WERI-Rb-1 (cell line): ENCODE data around the gene MDH2.
A peak's percentile ranks its signal among the peaks of the same experiment; 100 is the strongest.

Source experiments
- DNase-seq: peaks from one replicate; pipeline ENCODE4 v3.0.0-alpha.2; 2020
- H3K27ac ChIP-seq: fragments of 250-450 bp; sonication (Bioruptor Pico); 2 replicates; pipeline ENCODE4 v1.5.1; 2020; ENCODE audit warnings: mild to moderate bottlenecking, moderate library complexity
- H3K27me3 ChIP-seq: fragments of 250-450 bp; sonication (Bioruptor Pico); 2 replicates; pipeline ENCODE4 v1.5.1; 2021; ENCODE audit warnings: mild to moderate bottlenecking, low read depth, moderate library complexity; ENCODE audit not compliant: insufficient read depth, severe bottlenecking
- H3K36me3 ChIP-seq: fragments of 250-450 bp; sonication (Bioruptor Pico); 2 replicates; pipeline ENCODE4 v1.5.1; 2020; ENCODE audit warnings: mild to moderate bottlenecking, moderate library complexity
- H3K4me3 ChIP-seq: 2 replicates; pipeline ENCODE4 v1.5.1; 2011; ENCODE audit warnings: low read depth, mild to moderate bottlenecking, control low read depth, low read length
- H3K9me3 ChIP-seq: fragments of 250-450 bp; sonication (Bioruptor Pico); 2 replicates; pipeline ENCODE4 v1.5.1; 2021; ENCODE audit warnings: mild to moderate bottlenecking, moderate library complexity; ENCODE audit not compliant: severe bottlenecking
- TF ChIP-seq, protein P1 (sequence below): IDR thresholded peaks from 2 replicates; pipeline ENCODE4 v1.5.1; 2011; ENCODE audit warnings: low read depth, mild to moderate bottlenecking, control low read depth, inconsistent platforms, low read length

Gene MDH2

GRCh38 chr7:76069238-76069638 lies 21.3 kb downstream of the MDH2 start:
- Histone ChIP-seq H3K27me3 (no peaks in the 10 kb centered on the region), H3K36me3 (peaks cover 21% of the 10 kb centered on the region), H3K4me3 (no peak overlapping the region), H3K9me3 (no peaks in the 10 kb centered on the region), H3K27ac (no peak overlapping the region)
- DNase-seq: peak; percentile 41
- TF ChIP-seq, protein P1, sequence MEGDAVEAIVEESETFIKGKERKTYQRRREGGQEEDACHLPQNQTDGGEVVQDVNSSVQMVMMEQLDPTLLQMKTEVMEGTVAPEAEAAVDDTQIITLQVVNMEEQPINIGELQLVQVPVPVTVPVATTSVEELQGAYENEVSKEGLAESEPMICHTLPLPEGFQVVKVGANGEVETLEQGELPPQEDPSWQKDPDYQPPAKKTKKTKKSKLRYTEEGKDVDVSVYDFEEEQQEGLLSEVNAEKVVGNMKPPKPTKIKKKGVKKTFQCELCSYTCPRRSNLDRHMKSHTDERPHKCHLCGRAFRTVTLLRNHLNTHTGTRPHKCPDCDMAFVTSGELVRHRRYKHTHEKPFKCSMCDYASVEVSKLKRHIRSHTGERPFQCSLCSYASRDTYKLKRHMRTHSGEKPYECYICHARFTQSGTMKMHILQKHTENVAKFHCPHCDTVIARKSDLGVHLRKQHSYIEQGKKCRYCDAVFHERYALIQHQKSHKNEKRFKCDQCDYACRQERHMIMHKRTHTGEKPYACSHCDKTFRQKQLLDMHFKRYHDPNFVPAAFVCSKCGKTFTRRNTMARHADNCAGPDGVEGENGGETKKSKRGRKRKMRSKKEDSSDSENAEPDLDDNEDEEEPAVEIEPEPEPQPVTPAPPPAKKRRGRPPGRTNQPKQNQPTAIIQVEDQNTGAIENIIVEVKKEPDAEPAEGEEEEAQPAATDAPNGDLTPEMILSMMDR: peak; percentile 41; the same call in 1 of the 2 replicates

GRCh38 chr7:76071316-76072242 lies 23.7 kb downstream of the MDH2 start:
- peaks cover under 1% of the 10 kb centered on the region; the same call in 1 of the 2 replicates for H3K36me3 ChIP-seq
- TF ChIP-seq, protein P1: no peak

DNA sequence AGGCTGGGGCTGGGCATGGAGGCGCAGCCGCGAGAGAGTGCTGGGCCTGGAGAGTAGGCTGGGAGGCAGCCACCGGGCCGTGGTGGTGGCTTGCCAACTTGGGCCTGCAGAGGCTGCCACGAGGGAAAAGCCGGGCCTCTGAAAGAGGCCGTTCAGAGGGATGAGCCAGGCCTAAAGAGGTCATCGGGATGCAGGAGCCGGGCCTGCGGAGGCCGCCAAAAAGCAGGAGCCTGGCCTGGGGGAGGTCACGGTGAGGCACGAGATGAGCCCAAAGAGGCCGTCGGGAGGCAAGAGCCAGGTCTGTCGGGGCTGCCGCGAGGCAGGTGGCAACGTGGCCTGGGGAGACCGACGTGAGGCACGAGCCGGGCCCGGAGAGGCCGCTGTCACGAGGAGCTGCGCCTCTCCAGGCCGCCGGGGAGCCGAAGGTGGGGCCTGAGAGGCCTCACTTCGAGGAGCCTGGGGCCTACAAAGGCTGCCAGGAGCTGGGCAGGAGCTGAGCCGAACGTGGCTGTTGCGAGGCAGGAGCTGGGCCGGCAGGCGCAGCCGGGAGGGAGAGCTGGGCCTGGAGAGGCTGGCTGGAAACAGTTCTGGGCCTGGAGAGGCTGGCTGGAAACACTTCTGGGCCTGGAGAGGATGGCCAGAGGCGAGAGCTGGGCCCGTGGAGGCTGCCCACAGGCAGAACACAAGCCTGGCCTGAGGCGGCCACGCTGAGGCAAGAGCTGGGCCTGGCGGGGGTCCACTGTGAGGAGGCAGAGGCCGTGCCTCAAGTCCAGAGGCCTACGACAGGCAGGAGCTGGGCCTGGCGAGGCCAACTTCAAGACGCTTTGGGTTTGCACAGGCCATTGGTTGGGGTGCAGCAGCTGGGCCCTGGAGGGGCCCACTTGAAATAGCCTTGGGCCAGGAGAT lies 24.6 kb downstream of the MDH2 start:
- no peak overlapping the region for H3K27ac ChIP-seq

More at GRCh38 chr7:76071316-76072242, 23.7 kb downstream of the MDH2 start:
- peak overlapping the region; percentile 49; the same call in 1 of the 2 replicates for H3K27ac ChIP-seq
- H3K27me3 ChIP-seq: no peaks in the 10 kb centered on the region
- no peak overlapping the region for H3K4me3 ChIP-seq
- DNase-seq: peak; percentile 72
- no peaks in the 10 kb centered on the region for H3K9me3 ChIP-seq

DNA sequence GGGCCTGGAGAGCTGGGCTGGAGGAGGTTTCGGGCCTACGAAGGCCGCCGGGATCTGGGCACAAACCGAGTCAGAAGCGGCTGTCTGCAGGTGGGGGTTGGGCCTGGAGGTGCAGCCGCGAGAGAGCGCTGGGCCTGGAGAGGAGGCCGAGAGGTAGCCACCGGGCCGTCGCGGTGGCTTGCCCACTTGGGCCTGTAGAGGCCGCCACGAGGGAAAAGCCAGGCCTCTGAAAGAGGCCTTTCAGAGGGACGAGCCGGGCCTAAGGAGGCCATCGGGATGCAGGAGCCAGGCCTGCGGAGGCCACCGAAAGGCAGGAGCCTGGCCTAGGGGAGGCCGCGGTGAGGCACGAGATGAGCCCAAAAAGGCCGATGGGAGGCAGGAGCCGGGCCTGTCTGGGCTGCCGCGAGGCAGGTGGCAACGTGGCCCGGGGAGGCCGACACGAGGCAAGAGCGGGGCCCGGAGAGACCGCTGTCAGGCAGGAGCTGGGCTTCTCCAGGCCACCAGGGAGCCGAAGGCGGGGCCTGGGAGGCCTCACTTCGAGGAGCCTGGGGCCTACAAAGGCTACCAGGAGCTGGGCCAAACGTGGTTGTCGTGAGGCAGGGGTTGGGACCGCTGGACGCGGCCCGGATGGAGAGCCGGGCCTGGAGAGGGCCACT lies 25.6 kb downstream of the MDH2 start:
- no peaks in the 10 kb centered on the region for H3K27me3 ChIP-seq
- DNase-seq: no peak
- no peak overlapping the region for H3K4me3 ChIP-seq
- TF ChIP-seq, protein P1: 0 out of 2 replicates have a peak, but pooled peaks have one; percentile 17
- H3K27ac ChIP-seq: no peak overlapping the region
- no peaks in the 10 kb centered on the region for H3K36me3 ChIP-seq
- H3K9me3 ChIP-seq: no peaks in the 10 kb centered on the region

More for the DNA sequence above, 24.6 kb downstream of the MDH2 start:
- Histone ChIP-seq H3K27me3 (no peaks in the 10 kb centered on the region), H3K36me3 (no peaks in the 10 kb centered on the region), H3K9me3 (no peaks in the 10 kb centered on the region), H3K4me3 (no peak overlapping the region)
- TF ChIP-seq, protein P1: no peak
- DNase-seq: no peak

GRCh38 chr7:76074306-76074971 lies 26.5 kb downstream of the MDH2 start:
- Histone ChIP-seq H3K27me3 (no peaks in the 10 kb centered on the region), H3K9me3 (no peaks in the 10 kb centered on the region), H3K27ac (no peak overlapping the region), H3K36me3 (no peaks in the 10 kb centered on the region), H3K4me3 (no peak overlapping the region)
- TF ChIP-seq, protein P1: no peak
- no peak for DNase-seq
